ENCODE data around the gene ALAD.
"Not testable (repeated sequence)": the region's sequence is repeated elsewhere in the genome, so short reads cannot be mapped to it uniquely, and the experiment has no call there.

The ALAD gene

GRCh38 chr9:113416149-113416721 is 15.2 kb upstream of the ALAD start:
- DNase-seq (ENCODE audit: low read depth) = no peak
- no peak overlapping the region for H3K4me3 ChIP-seq (ENCODE audit: control insufficient read depth, low read depth, low read length)
- no peak for TF ChIP-seq CTCF (IDR thresholded peaks at IDR 0.05; ENCODE audit: control insufficient read depth, insufficient read depth, low read depth, low read length, missing control alignments)

GRCh38 chr9:113410207-113410864 is 9.3 kb upstream of the ALAD start, which contains the start of the genes C9orf43 and POLE3:
C9orf43 (plus strand) TSS chr9:113410747; CDS start chr9:113413494, 2,747 bp downstream.
POLE3 (minus strand) TSS chr9:113410675; CDS start chr9:113410293, 382 bp downstream.
- peak within 1 kb of the TSS; percentile 99 for H3K4me3 ChIP-seq (ENCODE audit: control insufficient read depth, low read depth, low read length)
- TF ChIP-seq CTCF (IDR thresholded peaks at IDR 0.05; ENCODE audit: control insufficient read depth, insufficient read depth, low read depth, low read length, missing control alignments) = no peak
- DNase-seq (ENCODE audit: low read depth) = peak; percentile 70

GRCh38 chr9:113409883-113410206 is 8.8 kb upstream of the ALAD start:
- H3K4me3 ChIP-seq (ENCODE audit: control insufficient read depth, low read depth, low read length) = peak overlapping the region; percentile 99
- TF ChIP-seq CTCF (IDR thresholded peaks at IDR 0.05; ENCODE audit: control insufficient read depth, insufficient read depth, low read depth, low read length, missing control alignments) = no peak
- no peak for DNase-seq (ENCODE audit: low read depth)

- no peak for DNase-seq (ENCODE audit: low read depth)
- peak overlapping the region; percentile 99 for H3K4me3 ChIP-seq (ENCODE audit: control insufficient read depth, low read depth, low read length)
- TF ChIP-seq CTCF (IDR thresholded peaks at IDR 0.05; ENCODE audit: control insufficient read depth, insufficient read depth, low read depth, low read length, missing control alignments) = no peak
Measured at GRCh38 chr9:113409481-113409880, 8.4 kb upstream of the ALAD start.

GRCh38 chr9:113406873-113407511 is 5.9 kb upstream of the ALAD start:
- peak; percentile 85 for TF ChIP-seq CTCF (IDR thresholded peaks at IDR 0.05; ENCODE audit: control insufficient read depth, insufficient read depth, low read depth, low read length, missing control alignments)
- DNase-seq (ENCODE audit: low read depth); H3K4me3 ChIP-seq (ENCODE audit: control insufficient read depth, low read depth, low read length): not testable (repeated sequence)

GRCh38 chr9:113406353-113406752 is 5.3 kb upstream of the ALAD start:
- not testable (repeated sequence) for H3K4me3 ChIP-seq (ENCODE audit: control insufficient read depth, low read depth, low read length)

GRCh38 chr9:113403646-113404045 is 2.6 kb upstream of the ALAD start:
- no peak overlapping the region for H3K4me3 ChIP-seq (ENCODE audit: control insufficient read depth, low read depth, low read length)
- DNase-seq (ENCODE audit: low read depth) = no peak
- no peak for TF ChIP-seq CTCF (IDR thresholded peaks at IDR 0.05; ENCODE audit: control insufficient read depth, insufficient read depth, low read depth, low read length, missing control alignments)

More at GRCh38 chr9:113406353-113406752, 5.3 kb upstream of the ALAD start:
- not testable (repeated sequence) for DNase-seq (ENCODE audit: low read depth)

Data from AG09309 (cell line).